NCI-H1092 (cell line): ENCODE results near the gene GRK3.
A peak's percentile ranks its signal among the peaks of the same experiment; 100 is the strongest.

ENCODE experiments used
- DNase-seq: peaks from one replicate; lab custom pipeline; 2025; lab: John Stamatoyannopoulos, UW

The GRK3 gene

GRCh38 chr22:25760294-25760693, 195.8 kb downstream of the GRK3 start:
- no peak for DNase-seq

DNA sequence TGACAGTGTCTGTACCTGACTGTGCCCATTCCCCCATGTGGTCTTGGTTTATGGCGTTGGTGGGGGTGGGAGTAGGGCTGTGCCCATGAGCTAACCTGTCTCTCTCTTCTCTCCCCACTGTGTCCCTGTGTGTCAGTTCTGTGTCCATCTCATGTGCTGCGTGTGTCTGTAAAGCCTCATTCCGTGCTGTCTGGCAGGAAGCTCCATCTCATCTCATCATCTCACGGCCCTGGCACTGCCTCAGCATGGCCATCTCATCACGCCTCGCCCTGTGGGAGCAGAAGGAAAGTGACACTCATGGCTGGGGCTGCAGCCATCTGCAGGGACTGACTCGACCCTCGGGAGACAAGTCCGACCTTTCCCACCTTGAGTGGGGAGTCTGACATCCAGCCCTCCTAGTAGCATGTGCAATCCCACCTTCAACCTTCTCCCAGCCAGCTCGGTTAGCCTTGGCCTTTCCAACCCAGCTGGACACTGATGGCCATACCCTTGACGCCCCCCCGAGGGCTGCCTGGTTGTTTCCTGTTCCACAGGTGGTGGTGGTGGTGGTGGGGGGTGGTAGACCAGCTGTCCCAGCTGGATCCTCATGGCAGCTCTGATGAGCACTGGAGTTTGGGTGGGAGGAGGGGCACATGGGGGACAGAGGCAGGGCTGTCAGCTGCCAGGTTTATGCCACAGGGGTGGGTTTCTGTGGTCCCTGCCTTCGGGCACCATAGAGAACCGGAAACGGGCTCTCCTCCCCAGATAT, 196.5 kb downstream of the GRK3 start:
- no peak for DNase-seq

GRCh38 chr22:25762147-25762546, 197.7 kb downstream of the GRK3 start:
- DNase-seq = no peak

GRCh38 chr22:25763239-25763777, 198.8 kb downstream of the GRK3 start:
- no peak for DNase-seq

DNA sequence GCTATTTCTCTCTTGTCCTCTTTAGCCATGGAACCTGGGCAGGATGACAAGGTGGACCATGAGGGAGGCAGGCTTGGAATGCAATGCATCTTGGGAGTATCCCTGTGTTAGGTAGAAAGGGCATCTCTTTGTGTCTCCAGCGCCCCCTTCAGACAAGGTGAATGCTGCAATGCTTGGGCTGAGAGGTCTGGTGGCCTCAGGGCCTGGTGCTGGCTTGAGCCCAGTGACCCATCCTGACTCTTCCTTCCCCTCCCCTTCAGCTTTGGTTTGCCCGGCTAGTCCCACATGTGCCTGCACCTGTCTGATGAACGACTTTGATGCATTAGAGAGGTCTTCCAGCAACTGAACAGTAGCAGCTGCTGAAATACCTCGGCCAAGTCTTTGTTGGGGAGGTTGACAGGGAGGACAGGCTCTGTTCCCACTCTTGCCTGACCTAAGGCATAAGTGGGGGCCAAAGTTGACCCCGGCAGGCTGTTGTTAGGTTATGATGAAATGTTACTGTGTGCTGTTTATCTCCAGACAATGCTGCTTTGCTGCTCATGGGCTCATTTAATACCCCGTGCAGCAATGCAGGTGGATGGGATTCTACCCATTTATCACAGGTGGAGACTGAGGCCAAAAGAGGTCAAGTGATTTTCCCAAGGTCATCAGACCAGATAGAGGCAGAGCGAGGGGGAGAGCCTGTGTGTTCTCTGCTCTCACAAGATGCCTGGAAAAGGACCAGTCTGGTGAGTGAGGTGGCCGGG, 200.0 kb downstream of the GRK3 start:
- no peak for DNase-seq

DNA sequence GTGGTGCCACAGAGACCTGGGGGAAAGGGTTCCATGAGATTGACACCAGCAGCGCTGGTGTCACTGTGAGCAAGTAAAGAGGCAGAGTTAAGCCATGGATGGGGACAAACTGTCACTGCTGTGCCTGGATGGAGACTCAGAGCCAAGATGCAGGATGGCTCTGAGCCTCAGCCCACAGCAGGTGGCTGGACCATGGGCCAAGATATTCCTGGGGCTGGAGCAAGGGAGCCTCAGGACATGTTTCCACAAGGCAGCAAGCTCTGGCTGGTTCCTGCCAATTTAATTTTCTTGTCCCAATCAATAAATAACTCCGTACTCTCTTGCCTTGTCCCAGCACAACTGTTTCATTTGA, 200.5 kb downstream of the GRK3 start:
- DNase-seq = no peak

GRCh38 chr22:25765801-25766200, 201.3 kb downstream of the GRK3 start:
- DNase-seq = no peak

DNA sequence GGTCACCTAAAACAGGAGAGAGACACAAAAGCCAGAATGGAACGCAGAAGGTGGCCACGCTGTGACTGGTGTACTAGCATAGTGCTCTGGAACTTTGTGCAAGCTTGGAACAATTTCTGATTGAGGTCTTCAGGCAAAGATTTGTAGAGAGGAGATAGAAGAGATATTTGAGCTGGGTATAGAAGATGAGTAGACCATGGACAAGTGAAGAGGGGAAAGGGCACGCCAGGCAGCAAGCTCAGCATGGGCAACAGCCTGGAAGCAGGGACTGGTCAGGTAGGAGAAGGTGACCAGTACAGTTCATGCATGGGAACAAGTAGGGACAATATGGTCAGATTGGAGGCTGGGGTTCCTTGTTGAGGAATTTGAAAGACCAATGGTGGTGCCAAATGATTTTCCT, 201.9 kb downstream of the GRK3 start:
- no peak for DNase-seq

DNA sequence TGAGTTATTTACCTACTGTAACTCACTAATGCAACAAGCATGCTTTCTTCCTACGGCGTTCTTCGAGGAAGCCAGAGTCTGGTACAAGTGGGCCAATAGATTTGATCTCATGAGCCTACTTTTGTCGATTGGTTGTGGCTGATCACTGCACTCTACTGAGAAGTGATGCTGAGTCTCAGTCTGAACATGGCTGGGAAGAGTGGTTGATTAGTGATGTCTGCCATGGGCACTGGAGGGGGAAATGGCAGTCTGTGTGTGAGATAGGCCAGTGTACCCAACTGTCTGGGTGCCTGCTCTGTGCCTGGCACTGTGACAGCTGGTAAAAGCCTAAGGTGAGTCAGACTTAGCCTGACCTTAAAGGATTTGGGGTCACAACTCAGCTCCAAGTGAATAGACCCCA, 205.9 kb downstream of the GRK3 start:
- no peak for DNase-seq

DNA sequence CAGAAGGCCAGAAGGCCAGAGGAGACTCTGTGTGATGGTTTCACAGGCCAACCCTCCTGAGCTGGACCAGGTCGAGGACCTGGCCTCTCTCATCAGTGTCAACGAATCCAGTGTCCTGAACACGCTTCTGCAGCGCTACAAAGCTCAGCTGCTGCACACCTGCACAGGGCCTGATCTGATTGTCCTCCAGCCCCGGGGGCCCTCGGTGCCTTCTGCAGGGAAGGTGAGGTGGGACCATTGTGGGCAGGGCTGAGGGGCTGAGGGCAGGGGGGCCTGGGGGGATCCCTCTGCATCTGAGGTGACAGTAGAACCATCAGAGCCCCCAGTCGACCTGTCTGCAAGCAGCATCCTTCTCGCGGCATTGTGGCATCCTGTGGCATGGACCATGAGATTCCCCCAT, 207.8 kb downstream of the GRK3 start:
- no peak for DNase-seq

DNA sequence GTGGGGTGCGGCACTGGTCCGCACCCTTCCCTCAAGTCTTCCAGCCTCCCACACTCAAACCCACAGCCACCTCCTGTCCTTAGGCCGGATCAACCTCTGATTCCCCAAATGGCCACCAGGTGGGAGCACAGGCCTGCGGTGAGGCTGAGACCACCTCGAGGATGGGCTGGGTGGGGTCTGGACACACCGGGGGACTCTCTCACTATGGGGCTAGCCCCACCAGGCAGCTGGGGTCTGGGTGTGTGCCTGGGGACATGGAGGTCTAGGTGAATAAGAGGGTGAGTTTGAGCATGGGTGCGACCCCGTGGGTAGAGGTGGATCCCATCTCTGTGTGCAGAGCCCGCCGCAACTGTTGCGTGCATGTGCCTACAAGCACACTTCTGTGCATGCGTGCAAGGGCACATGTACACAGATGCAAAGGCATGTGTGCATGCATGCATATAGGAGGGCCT, 210.1 kb downstream of the GRK3 start:
- DNase-seq = no peak

DNA sequence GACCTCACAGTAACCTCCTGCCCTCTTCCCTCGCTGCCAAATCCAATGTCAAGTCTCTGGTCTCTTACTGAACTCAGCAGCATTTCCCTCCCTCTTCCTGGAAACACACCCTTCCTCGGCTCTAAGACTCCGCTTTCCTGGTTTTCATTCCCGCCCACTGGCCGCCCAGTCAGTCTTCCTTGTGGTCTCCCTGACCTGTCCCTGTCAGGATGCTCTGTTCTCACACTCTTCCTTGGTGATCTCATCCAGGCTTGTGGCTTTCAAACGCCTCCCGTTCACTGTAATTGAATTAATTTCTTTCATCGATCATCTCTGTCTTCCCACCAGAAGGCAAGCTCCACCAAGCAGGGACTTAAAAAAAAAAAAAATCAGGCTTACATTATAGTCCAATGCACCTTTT, 211.1 kb downstream of the GRK3 start:
- DNase-seq = no peak

GRCh38 chr22:25777411-25777810, 212.9 kb downstream of the GRK3 start:
- no peak for DNase-seq

DNA sequence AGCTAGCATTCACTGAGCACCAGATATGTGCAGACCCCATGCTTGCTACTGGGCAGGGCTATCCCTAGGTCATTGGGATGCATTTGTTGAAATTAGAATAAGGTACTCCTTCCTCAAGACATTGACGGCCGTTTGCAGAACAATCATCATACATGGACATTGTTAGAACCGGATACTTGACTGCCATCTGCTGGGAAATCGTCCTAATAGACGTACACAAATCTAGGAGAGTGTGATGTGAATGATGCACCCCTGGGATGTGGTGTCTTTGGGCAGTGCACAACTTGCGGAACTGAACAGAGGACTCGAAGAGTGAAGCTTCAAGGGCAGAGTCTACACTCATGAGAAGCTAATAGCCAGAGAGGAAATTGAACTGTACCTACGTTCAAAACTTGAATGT, 213.4 kb downstream of the GRK3 start:
- peak; percentile 18 for DNase-seq
